B cell (primary cell): ENCODE data around the gene C20orf144.

Experiments used
- EZH2 ChIP-seq: IDR thresholded peaks from 2 replicates; pipeline ENCODE4 v1.6.1; 2012; ENCODE audit warnings: borderline replicate concordance, low read depth, mild to moderate bottlenecking, moderate library complexity, low read length; ENCODE audit not compliant: insufficient read depth, poor library complexity, severe bottlenecking
- TF ChIP-seq, protein P1 (sequence below): fragments of 200-600 bp; IDR thresholded peaks from one replicate; pipeline ENCODE4 v1.8.0; 2022; ENCODE audit warnings: antibody characterized with exemption, mild to moderate bottlenecking

GRCh38 chr20:33673114-33673409 lies 10.9 kb downstream of the C20orf144 start:
- TF ChIP-seq, protein P1, sequence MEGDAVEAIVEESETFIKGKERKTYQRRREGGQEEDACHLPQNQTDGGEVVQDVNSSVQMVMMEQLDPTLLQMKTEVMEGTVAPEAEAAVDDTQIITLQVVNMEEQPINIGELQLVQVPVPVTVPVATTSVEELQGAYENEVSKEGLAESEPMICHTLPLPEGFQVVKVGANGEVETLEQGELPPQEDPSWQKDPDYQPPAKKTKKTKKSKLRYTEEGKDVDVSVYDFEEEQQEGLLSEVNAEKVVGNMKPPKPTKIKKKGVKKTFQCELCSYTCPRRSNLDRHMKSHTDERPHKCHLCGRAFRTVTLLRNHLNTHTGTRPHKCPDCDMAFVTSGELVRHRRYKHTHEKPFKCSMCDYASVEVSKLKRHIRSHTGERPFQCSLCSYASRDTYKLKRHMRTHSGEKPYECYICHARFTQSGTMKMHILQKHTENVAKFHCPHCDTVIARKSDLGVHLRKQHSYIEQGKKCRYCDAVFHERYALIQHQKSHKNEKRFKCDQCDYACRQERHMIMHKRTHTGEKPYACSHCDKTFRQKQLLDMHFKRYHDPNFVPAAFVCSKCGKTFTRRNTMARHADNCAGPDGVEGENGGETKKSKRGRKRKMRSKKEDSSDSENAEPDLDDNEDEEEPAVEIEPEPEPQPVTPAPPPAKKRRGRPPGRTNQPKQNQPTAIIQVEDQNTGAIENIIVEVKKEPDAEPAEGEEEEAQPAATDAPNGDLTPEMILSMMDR, result no peak
- no peak for TF ChIP-seq EZH2
